PC-3 (cell line): ENCODE data around the gene GMPR.

Experiments used
- CTCF ChIP-seq: fragments of 300-600 bp; sonication (generic); conservative IDR thresholded peaks from 2 replicates; pipeline ENCODE4 v1.5.1; 2017; ENCODE audit warnings: antibody characterized with exemption, low read depth, mild to moderate bottlenecking, low read length
- EZH2 ChIP-seq: fragments of 300-600 bp; sonication (generic); IDR thresholded peaks from one replicate; pipeline ENCODE4 v1.6.1; 2017; ENCODE audit warnings: antibody characterized with exemption, mild to moderate bottlenecking, low read length; ENCODE audit not compliant: unreplicated experiment

DNA sequence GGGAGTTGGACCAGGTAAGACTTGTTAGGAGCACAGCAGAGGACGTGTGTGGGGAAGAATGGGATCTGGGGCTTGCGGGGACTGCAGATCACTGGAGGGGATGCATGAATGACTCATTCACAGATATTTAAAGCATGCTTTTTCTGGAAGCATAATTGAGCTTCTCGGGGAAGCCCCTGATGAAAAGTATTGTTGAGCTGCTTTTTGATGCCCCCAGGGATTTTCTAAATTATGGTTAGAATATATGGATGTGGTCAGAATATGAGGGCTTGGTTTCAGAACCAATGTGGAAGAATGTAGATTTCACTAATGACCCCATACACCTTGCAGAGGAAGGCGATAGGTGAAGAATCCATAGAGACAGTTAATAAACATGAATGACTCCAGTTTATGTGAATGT lies 36.1 kb downstream of the GMPR start:
- no peak for TF ChIP-seq CTCF
- TF ChIP-seq EZH2 = no peak
